Embryonic facial prominence (tissue), 1 donor: ENCODE measurements around the gene HAPLN3.

Experiments used
- DNase-seq: peaks from one replicate; pipeline ENCODE4 v3.0.0-alpha.2; 2016; ENCODE audit errors: extremely low spot score

HAPLN3 gene

DNA sequence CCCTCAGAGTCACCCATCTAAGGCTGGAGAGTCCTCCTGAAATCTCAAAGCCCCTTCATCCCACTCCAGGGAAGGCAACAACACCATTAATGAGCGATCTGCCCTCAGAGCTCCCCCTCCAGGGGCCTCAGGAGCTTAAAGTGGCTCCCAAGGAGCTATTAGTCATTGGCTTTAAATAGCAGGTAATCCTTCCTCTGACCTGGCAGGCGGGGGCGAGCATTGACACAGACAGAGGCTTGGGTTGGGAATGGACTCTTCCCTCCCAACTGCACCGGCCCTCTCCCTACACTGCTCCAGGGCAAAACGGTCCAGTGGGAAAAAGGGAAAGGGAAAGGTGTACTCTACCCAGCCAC lies 16.4 kb upstream of the HAPLN3 start:
- no peak for DNase-seq

DNA sequence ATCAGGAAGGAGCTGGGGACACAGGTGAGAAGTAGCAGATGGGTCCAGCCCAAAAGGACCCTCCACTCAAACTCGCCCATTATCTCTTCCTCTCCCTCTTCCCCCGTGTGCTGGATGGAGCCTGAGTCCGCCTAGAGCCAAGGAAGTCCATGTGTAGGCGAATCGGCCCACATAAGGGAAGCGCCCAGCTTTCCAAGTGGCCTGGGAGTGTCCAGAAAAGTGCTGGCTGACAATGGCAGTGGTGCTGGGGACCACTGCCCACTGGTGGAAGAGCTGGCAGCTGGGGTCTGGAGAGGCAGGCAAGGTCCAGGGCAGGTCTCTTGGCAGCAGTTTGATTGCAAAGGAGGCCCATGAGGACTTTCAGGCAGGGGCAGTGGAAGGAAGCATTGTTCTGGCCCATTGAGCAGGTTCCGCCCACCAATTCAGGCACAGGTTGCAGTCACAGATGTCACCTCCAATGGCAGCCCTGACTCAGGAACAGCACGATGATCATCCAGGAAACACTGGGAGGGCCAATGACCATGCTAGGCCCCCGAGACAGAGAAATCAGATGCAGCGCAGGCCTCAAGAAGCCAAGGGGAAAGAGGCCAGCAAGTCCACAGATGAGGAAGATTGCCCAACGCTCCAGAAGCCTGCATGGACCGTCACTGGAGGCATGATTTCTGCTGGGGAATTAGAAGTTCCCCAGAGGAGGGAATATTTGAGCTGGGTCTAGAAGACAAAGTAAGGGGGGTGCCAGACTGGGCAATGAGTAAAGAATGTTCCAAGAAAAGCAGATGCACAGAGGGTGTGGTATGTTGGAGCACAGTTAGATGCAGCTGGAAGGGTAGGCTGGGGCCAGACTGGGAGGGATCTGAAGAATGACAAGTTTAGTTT lies 14.8 kb upstream of the HAPLN3 start:
- peak; percentile 4 for DNase-seq

DNA sequence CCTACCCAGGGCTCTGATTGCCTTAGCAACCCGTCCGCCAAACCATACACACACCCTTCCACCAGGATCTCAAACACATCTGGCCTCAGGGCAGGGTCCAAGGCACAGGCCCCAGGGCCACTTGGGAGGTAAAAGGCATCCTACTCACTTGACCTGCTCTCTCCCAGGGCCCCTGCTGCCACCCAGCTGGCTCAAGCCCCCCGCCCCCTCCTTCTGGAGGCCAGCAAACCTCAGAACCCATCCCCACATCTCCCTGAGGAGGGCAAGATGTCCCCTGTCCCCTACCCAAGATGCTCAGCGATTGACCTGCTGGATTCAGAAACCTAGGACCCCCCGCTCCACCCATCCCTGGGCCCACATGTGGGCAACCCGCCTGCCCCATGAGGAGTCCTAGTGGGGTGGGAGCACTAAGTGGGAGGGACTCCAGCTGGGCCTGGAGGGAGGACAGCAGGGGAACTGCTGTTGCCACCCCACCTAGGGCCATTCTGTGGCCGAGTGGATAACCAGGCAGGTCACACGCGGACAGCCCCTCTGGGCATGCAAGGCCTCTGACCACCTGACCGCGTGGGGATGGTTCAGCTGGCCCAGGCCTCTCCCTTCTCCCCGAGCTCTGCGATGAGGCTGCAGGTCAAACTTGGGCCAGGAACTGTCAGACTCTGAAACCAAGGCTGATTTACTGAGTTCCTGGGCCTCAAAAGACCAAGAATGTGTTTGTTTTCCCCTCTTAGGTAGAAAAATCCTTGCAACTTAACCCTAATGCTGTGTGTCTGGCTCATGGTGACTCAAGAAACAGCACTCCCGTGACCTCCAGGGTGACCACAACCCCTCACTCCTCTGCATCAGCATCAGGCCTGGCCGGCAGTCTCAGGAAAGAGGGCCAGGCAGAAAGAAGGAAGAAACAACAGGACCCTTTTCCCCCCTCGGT lies 13.6 kb upstream of the HAPLN3 start:
- DNase-seq = no peak

DNA sequence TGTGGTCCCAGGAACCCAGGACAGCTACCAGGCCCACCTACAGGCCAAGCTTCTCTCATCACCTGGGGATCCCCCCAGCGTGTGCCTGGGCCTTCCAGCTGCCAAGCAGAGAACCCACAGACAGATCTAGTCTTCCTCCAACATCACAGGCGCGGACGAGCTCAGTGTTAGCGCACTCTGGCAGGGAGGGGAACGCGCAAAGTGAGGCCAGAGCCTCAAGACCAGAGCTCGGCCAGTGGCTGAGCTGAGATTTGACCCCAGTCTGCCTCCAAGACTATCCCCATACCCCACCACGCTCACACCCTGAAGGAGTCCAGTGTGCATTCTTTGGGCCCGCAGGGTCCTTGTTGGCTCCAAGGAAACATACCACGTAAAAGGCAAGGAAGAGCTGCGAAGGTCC lies 12.8 kb upstream of the HAPLN3 start:
- DNase-seq = no peak

DNA sequence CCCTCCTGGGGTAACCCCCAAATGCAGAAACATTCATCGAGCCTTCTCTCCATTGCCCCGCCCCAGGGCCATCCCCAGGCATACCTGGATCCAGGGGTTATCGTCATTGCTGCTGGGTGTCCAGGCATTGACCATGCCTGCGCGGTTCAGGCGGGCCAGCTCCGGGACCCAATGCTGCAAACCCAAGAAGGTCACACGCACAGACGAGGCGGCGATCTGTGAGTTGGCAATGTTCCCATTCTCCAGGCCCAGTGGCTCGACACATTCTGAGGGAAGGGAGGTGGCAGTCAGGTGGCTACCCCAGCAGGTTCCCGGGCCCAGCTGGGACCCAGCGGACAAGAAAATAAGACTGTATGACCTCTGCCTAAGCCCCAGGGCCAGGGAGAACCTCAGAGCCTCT lies 11.8 kb upstream of the HAPLN3 start:
- no peak for DNase-seq

DNA sequence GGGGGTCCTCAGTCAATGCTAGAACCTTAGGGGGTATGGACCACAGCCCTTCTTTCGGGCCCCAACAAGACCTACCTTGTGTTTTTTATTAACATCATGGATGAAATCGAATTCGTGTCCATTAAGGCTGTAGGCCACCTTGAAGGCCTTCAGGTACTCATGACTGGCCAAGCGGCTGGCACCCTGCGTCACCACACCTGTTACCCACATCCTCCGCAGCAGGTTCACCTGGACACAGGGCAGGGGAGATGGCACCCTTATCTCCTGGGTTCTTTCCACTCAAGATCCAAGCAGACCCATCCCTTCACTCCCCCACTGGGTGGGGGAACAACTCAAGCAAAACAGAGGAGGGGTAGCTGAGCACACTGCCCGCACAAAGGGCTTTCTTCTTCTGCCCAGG lies 11.2 kb upstream of the HAPLN3 start:
- no peak for DNase-seq

DNA sequence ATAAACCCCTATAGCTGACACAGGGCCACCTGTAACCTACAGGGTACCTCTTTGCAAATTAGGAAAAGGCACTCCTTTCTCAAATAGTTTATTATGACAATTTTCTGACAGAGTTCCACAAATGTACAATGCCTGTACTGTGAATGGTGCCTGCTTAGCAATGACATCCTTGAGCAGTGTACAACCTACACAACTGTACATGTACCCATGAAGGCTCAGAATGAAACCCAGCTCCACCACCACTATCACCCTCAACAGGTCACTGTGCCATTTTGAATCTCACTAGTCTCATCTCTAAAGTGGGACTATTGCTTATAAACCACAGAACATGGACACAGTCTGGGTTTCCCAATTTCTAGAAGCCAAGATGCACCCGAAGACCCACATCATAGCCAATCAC lies 10.8 kb upstream of the HAPLN3 start:
- no peak for DNase-seq

DNA sequence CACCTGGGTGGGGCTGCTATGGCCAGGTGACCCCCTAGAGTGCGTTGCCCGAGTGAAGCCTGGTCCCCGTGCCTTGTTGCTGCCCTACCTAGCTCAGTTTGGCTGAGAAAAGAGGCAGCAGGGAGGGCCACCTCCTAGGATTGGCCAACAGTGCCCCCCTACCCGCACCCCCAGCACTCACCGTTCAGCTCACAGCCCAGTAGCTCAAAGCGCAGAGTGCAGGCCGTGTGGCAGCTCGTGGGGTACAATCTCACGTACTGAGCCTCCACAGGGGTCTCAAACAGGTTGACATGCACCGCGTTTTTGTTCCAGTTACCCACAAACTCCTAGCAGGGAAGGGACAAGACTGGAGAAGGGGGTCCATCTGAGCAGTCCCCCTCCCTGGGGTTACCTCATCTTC lies 10.2 kb upstream of the HAPLN3 start:
- no peak for DNase-seq

DNA sequence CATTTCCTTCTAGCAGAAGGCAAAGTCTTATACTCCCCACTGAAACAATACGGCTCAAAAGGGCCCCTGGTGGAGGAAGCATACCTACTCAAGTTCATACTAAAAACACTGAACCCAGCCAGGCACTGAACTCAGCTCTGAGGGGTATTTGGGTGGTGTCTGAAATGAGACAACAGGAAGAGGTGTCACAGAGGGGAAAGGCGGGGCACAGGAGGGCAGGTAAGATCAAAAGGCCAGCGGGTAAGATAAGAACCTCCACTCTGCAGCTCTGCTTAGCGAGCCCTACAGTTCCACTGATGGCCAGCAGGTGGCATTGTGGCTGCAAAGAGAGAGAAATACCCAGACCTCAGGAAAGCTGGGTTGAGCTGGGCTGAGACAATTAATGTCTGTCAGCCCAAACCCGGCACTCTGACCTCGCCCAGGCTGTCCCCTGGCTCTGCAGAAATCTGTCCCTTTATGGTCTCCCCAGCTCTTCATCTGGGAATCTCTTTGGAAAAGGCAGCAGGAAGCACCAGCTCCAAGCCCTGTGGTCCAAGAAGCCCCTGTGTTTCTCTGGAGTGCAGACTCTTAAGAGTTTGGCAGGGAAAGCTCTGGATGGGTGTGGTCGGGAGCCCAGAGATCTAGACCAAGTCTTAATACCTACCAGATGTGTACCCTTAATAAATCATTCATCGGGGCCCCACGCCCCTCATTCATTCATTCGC lies 9.4 kb upstream of the HAPLN3 start:
- DNase-seq = peak; percentile 43

DNA sequence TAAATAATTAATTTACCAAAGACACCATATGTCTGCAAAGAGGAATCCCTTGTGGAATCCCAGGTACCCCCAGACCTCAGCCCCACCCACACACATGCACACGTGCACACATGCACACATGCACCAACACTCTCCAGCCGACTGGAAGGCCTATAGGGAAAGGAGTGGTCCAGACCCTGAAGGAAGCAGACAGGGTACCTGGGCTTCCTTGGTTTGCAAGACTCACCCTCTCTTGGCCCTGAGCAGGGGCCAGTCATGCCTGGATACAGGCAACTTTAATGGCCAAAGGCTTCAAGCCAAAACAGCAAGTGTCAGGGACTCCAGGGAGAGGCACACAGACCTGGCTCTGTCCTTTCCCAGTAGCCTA lies 8.9 kb upstream of the HAPLN3 start:
- no peak for DNase-seq

DNA sequence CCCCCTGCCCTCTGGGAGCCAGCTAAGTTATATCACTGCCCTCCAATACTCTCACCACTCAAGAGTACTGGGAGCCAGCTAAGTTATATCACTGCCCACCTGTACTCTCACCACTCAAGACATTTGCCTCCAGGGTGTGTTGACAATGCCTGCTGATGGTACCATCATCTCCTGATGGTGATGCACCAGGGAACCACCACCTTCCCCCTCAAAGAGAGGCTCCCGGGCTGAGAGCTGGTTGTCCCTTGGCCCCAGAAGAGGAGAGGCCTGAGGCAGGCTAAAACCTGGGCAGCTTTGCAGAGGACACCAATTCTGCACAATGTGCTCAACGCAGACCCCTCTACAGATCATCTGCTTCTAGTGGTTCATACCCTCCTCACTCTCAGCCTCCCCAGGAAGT lies 7.5 kb upstream of the HAPLN3 start:
- no peak for DNase-seq

DNA sequence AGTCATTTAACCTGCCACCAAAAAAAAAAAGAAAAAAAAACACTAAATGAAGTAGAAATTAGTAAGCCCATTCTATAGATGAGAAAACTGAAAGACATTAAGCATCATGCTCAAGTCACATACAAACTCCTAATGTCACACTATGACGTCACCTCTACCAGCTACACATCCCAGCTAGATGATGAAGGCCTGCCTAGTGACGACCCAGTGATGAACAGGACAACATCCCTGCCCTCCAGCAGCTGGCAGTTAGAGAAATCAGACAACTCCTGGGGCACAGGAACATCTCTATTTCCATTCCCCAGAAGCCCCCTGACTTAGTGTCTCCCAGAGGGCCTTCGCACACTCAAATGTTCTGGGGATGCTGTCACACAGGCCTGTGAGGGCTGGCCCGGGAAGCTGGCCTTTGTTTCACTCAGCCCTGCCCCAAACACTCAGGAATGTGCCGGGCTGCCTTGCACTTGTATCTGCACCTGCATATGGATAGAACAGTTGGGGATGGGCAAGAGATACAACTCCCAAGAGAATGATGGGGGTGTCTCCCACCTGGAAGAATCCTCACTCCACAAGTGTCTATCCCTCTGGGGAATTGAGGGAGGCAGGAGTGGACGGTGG lies 7.0 kb upstream of the HAPLN3 start:
- no peak for DNase-seq

DNA sequence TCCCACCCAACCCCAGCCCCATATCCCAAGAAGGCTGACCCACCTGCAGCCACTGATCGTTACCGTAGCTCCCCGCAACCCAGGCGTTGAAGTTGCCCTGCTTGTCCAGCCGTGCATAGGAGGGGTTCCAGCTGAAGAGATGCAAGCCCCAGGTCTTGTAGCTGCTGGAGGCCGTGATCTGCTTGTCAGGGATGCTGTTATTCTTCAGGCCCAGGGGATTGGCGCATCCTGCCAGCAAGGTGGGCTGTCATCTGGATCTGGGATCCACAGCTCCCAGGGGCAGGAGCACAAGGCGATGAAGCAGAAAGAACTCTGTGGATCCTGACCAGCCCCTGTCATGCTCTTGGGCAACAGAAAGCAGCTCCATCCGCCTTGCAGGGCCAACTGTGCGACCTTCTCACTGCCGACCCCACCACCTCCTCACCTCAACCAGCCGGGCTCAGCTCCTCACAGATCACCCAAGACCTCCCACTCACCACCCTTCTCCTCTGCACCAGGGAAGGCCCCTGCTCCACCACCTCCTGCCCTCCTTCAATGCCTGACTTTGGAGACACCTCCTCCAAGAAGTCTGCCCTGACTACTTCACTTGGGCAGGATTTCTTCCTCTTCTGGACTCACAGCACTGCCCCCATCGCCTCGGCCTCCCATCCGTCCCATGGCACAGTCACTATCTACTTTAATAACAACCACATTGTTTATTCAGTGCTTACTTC lies 6.3 kb upstream of the HAPLN3 start:
- no peak for DNase-seq

DNA sequence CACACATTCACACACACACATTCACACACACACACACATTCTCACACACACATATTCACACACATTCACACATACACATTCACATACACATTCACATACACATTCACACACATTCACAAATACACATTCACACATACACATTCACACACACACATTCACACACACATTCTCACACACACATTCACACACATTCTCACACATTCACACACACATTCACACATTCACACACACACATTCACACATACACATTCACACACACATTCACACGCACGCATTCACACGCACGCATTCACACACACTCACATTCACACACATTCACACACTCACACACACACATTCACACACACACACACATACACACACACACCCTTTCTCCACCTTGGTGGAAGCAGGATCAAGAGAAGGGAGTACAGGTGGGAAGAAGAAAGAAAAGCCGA lies 5.7 kb upstream of the HAPLN3 start:
- DNase-seq = no peak

DNA sequence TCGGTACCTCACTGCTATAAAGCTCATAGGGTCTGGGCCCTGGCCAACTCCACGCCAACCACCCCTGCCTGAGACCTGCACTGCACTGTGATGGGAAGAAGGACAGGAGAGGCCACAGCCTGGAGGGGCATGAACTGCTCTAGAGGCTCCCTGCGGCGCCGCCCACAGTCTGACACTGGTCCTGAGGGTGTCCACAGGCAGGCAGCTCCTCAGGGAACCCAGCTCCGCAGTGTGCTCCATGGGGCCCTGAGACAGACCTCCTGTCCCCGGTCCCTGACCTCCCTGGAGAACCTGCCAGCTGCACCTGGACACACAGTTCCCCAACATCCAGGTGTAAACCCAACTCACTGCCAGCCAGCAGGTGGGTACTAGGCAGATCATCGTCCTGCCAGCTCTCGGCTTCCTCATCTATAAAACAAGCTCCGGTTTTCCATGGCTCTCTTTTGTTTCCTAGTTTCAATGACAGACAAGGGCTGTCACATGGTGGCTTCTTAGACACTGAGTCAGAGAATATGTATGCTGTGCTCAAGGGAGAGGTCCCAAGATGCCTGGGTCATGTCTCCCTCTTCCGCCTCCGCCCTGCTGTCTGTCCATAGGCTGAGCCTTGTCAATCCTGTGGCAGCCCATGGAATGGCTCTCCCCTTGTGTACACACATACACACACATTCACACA lies 5.1 kb upstream of the HAPLN3 start:
- DNase-seq = no peak

DNA sequence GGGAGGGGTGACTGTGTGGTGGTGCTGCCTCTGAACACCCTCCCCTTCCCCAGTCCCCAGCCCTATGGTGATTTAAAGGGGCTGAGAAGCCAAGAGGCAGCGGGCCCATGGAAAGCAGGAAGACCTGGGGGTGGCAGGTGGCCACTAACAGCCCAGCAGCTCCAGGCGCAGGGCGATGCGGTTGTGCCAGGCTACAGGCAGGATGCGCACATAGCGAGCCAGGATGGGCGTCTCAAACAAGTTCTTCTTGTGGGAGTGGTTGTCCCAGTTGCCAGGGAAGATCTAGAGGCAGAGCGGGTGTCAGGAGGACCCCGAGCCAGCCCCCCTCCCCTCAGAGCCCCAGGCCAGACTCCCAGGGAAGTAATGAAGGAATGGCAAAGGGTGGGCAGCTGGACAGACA lies 3.9 kb upstream of the HAPLN3 start:
- no peak for DNase-seq

DNA sequence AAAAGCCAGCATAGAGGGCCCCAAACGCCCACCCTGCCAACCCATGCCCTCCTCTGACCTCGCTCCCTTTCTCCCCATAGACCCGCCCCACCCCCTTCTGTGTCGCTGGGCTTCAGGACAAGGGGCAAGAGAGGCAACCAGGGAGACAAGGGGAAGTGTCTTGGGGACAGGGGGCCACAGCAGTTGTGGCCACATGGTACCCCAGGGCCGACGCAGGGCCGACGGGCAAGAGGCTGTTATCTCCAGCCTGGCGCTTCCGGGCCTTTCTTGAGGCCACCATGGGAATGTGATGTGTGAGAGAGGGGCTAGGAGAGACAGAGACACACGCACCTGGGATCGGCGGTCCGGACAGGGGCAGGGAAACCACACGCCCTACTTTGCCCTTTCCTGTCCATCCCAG lies 3.4 kb upstream of the HAPLN3 start:
- no peak for DNase-seq

DNA sequence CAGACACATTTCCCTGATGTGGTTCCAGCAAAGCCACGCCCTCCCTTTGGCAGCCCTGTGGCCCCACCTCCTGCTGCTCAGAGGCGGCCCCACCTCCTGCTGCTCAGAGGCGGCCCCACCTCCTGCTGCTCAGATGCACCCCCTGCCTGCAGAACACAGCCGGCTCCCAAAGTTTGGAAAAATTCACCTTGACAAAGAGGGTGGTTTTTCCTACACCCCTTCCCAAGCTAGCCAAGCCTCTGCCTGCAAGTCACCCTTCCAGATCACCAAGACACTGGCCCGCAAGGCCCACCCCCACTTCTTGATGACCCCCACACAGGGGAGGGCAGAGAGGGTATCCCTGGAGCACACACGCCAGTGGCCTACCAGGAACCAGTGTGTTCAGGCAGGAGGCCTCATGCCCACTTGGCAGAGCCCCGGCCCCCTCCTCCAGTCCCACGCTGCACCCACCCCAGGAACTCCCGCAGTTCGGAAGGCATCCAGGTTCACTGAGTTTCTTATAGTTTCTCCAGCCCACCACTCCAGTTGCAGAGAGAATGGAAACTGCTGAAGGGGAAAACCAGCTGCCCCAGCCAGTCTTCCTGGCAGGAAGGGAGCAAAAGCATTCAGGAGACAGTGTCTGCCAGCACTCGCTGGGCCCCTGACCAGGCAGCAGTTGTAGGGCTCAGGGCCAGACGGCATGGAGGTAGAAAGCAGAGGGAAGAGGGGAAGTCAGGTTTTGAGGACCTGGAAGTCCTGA lies 2.3 kb upstream of the HAPLN3 start:
- peak; percentile 50 for DNase-seq

DNA sequence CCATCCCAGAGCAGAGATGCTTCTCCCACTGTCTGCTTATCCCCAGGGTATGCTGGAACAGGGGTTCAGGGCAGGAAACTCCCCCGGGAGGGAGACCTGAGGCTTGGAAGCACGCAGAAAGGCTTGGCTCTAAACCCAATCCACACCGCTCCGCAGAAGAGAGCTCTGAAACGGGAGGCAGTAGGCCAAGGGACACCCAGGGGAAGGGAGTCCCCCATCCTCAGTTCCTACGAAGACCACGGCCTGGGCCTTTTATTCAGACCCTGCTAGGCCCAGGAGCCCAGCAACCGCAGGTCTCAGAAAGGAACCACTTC lies 1.8 kb upstream of the HAPLN3 start:
- no peak for DNase-seq

DNA sequence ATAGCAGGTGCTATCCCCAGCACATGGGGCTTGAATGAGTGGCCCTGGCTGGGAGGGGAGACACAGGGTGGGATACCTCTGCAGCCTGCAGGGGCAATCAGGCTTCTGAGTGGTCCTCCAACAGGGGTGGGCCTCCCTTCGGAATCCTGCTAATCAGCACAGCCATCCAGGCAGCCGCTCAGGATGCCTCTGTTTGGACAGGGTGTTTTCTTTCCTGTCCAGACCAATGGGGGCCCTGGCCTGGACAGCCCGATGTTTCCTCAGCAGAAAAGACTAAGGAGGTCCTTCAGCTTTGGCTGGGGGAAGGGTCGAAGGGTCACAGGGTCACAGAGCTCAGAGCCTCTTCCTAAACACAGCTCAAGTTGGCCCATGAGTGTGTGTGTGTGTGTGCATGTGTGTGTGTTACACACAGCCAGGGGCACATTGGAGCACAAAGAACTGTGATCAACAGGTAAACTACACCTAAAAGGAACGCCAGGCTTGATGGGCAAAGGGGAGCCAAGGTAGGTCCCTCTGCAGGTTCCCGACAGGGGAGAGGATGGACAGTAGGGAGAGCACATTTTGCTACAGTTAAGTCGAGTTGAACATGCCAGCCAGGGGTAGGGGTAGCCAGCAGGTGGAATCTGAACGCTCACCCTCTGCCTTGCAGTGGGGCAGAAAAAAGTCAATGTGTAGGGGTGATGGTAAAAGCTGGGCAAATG lies 1.1 kb upstream of the HAPLN3 start:
- DNase-seq = no peak
